HG03135 (cell line): Measurements from ENCODE around the gene ENTPD8.
"Not testable (repeated sequence)": the region's sequence is repeated elsewhere in the genome, so short reads cannot be mapped to it uniquely, and the experiment has no call there.

Source experiments
- ATAC-seq: cut with Tn5 transposase; IDR thresholded peaks from one replicate; pipeline ENCODE4 v1.9.1; 2021; ENCODE audit warnings: mild to moderate bottlenecking, moderate library complexity; ENCODE audit not compliant: unreplicated experiment

The ENTPD8 gene

GRCh38 chr9:137396634-137397367 lies 44.4 kb downstream of the ENTPD8 start:
- ATAC-seq, result no peak

GRCh38 chr9:137396227-137396626 lies 44.9 kb downstream of the ENTPD8 start:
- ATAC-seq, result no peak

GRCh38 chr9:137395666-137396010 lies 45.5 kb downstream of the ENTPD8 start:
- ATAC-seq, result no peak

GRCh38 chr9:137394866-137395665 lies 46.1 kb downstream of the ENTPD8 start:
- no peak for ATAC-seq

GRCh38 chr9:137393176-137394150 lies 47.7 kb downstream of the ENTPD8 start:
- no peak for ATAC-seq

GRCh38 chr9:137392232-137393007 lies 48.7 kb downstream of the ENTPD8 start:
- no peak for ATAC-seq

GRCh38 chr9:137391411-137391754 lies 49.8 kb downstream of the ENTPD8 start:
- no peak for ATAC-seq

GRCh38 chr9:137390553-137391410 lies 50.4 kb downstream of the ENTPD8 start:
- no peak for ATAC-seq

- ATAC-seq, result no peak
These were observed 51.8 kb downstream of the ENTPD8 start for GRCh38 chr9:137389428-137389746.

GRCh38 chr9:137388589-137389427 lies 52.3 kb downstream of the ENTPD8 start:
- ATAC-seq, result no peak

- no peak for ATAC-seq
These were observed 53.1 kb downstream of the ENTPD8 start for GRCh38 chr9:137387891-137388560.

- ATAC-seq, result no peak
These were observed 53.9 kb downstream of the ENTPD8 start for GRCh38 chr9:137387114-137387890.

- not testable (repeated sequence) for ATAC-seq
These were observed 54.5 kb downstream of the ENTPD8 start for GRCh38 chr9:137386507-137387113.

- ATAC-seq, result no peak
These were observed 56.0 kb downstream of the ENTPD8 start for GRCh38 chr9:137385061-137385655.
